GM12878 (cell line): ENCODE measurements around the gene PHLDA3. TPM values are rescaled to one million over a fixed set of nuclear protein-coding genes. Genes with fewer than 3 reads are reported as not detected.

Experiments used
- ATAC-seq: fragments of 200-7000 bp; cut with Tn5 transposase; 3 replicates; pipeline ENCODE4 v1.9.1; 2020; ENCODE audit warnings: mild to moderate bottlenecking, moderate library complexity
- BruUV-seq: library from RNA; stranded (reverse); fragments of 400-500 nt; replicated peaks from 2 replicates; lab custom pipeline; 2021; lab: Mats Ljungman, UMichigan
- CTCF ChIA-PET: fragments of 300-600 bp; sonication (Branson Sonifier 250); formaldehyde crosslinking; extraction: SDS; loops from one replicate; lab custom pipeline; 2021; ENCODE audit warnings: inconsistent platforms; lab: Yijun Ruan, JAX
- POLR2A ChIA-PET: fragments of 350-600 bp; formaldehyde crosslinking; extraction: SDS; loops from one replicate; lab custom pipeline; 2021; ENCODE audit warnings: inconsistent platforms; lab: Charles Lee
- RAD21 ChIA-PET: fragments of 300-600 bp; sonication (Branson Sonifier 250); formaldehyde crosslinking; loops from one replicate; lab custom pipeline; 2023; ENCODE audit warnings: antibody characterized with exemption; ENCODE audit not compliant: unreplicated experiment; lab: Charles Lee
- SMC1A ChIA-PET: fragments of 300-600 bp; sonication (Branson Sonifier 250); formaldehyde crosslinking; loops from one replicate; lab custom pipeline; 2023; ENCODE audit not compliant: unreplicated experiment, uncharacterized antibody; lab: Charles Lee
- DNase-seq: peaks from one replicate; pipeline ENCODE4 v3.0.0-alpha.2; 2011; ENCODE audit warnings: low read depth, low spot score
- FAIRE-seq: peaks from 3 replicates; lab custom pipeline; 2011; peaks lifted over from hg19 to GRCh38; lab: Jason Lieb, UNC
- H2AFZ ChIP-seq: 2 replicates; pipeline ENCODE4 v1.6.0; 2011; ENCODE audit warnings: low read depth, low read length, control low read depth; ENCODE audit not compliant: control insufficient read depth
- H3K27ac ChIP-seq: 2 replicates; pipeline ENCODE4 v1.5.1; 2011; ENCODE audit warnings: control low read depth; ENCODE audit not compliant: control insufficient read depth, insufficient read depth
- H3K27me3 ChIP-seq, 2 experiments: replicated peaks in 1 of 2; 2 replicates each; pipeline versions ENCODE4 v1.6.0 to v1.6.1; 2011; ENCODE audit warnings: low read length in 1 of 2; ENCODE audit not compliant: control insufficient read depth in 2 of 2, insufficient read depth in 2 of 2
- H3K36me3 ChIP-seq, 2 experiments: 2 replicates each; pipeline ENCODE4 v1.5.1; 2011; ENCODE audit warnings: low read length in 1 of 2; ENCODE audit not compliant: control insufficient read depth in 2 of 2, insufficient read depth in 2 of 2
- H3K4me1 ChIP-seq: 2 replicates; pipeline ENCODE4 v1.6.1; 2011; ENCODE audit warnings: mild to moderate bottlenecking, low read length, moderate library complexity, mixed read lengths; ENCODE audit not compliant: control insufficient read depth, insufficient read depth
- H3K4me2 ChIP-seq: 2 replicates; pipeline ENCODE4 v1.6.0; 2011; ENCODE audit warnings: control low read depth; ENCODE audit not compliant: control insufficient read depth, insufficient read depth
- H3K4me3 ChIP-seq: fragments of 200-600 bp; sonication (generic); 2 replicates; pipeline ENCODE4 v1.5.1; 2016
- H3K79me2 ChIP-seq: 2 replicates; pipeline ENCODE4 v1.6.0; 2011; ENCODE audit warnings: low read length; ENCODE audit not compliant: control insufficient read depth, insufficient read depth
- H3K9ac ChIP-seq: 2 replicates; pipeline ENCODE4 v1.8.0; 2011; ENCODE audit warnings: low read length, control low read depth, mixed read lengths; ENCODE audit not compliant: control insufficient read depth, insufficient read depth
- H3K9me3 ChIP-seq: replicated peaks from 3 replicates; pipeline ENCODE4 v1.5.1; 2011; ENCODE audit warnings: mild to moderate bottlenecking, low read length; ENCODE audit not compliant: control insufficient read depth, insufficient read depth
- H4K20me1 ChIP-seq: 2 replicates; pipeline ENCODE4 v1.6.0; 2011; ENCODE audit not compliant: control insufficient read depth, insufficient read depth
- ATF7 ChIP-seq: fragments of 450-650 bp; IDR thresholded peaks from 2 replicates; pipeline ENCODE4 v1.6.1; 2016; ENCODE audit warnings: low read depth, mild to moderate bottlenecking
- BHLHE40 ChIP-seq, 2 experiments: fragments of 450-650 bp in 1 of 2; IDR thresholded peaks; 2 replicates each; pipeline ENCODE4 v1.6.1; 2011 to 2017; ENCODE audit warnings: low read depth in 2 of 2, borderline replicate concordance in 1 of 2, improper control_type of control experiment in 1 of 2, low read length in 1 of 2, mild to moderate bottlenecking in 1 of 2
- CBX5 ChIP-seq: sonication (generic); IDR thresholded peaks from 2 replicates; pipeline ENCODE4 v1.6.1; 2016; ENCODE audit warnings: low read depth, moderate library complexity, mild to moderate bottlenecking, inconsistent platforms
- CEBPB ChIP-seq, 2 experiments: fragments of 150-350 bp in 1 of 2; IDR thresholded peaks; 2 replicates each; pipeline ENCODE4 v1.6.1; 2012 to 2014; ENCODE audit warnings: low read depth in 2 of 2, low read length in 2 of 2, borderline replicate concordance in 1 of 2, inconsistent platforms in 1 of 2
- FOXM1 ChIP-seq: IDR thresholded peaks from 2 replicates; pipeline ENCODE4 v1.6.1; 2012; ENCODE audit warnings: low read depth, mild to moderate bottlenecking, inconsistent platforms, low read length, moderate library complexity
- MLLT1 ChIP-seq: fragments of 450-650 bp; IDR thresholded peaks from 2 replicates; pipeline ENCODE4 v1.6.1; 2016; ENCODE audit warnings: mild to moderate bottlenecking
- SMC3 ChIP-seq: IDR thresholded peaks from 2 replicates; pipeline ENCODE4 v1.6.1; 2011; ENCODE audit warnings: low read length, improper control_type of control experiment, borderline replicate concordance
- TARDBP ChIP-seq: IDR thresholded peaks from 2 replicates; pipeline ENCODE4 v1.6.1; 2016; ENCODE audit warnings: borderline replicate concordance
- YY1 ChIP-seq: IDR thresholded peaks from 2 replicates; pipeline ENCODE4 v1.6.1; 2011; ENCODE audit warnings: low read depth, mild to moderate bottlenecking, low read length
- WGBS: methylation state at CpG from one replicate; pipeline ENCODE4 v1.1.6; 2016; ENCODE audit warnings: low lambda C conversion rate; ENCODE audit not compliant: insufficient replicate concordance, insufficient coverage; ENCODE audit errors: missing lambda C conversion rate; 5-methylcytosine and 5-hydroxymethylcytosine counted together
- in situ Hi-C: fragments of 300-500 bp; cut with MboI; formaldehyde crosslinking; loops from 9 replicates; pipeline ENCODE4 v1.14.3; 2018; ENCODE audit warnings: mixed read lengths
- intact Hi-C: fragments of 100-400 bp; cut with micrococcal nuclease; formaldehyde crosslinking; loops from one replicate; pipeline ENCODE4 v1.14.2; 2022; ENCODE audit not compliant: unreplicated experiment
- polyA plus RNA-seq, 11 experiments: library from polyadenylated mRNA; depleted of rRNA in 4 of 11; unstranded in 6 of 11; stranded (reverse) in 5 of 11; fragments of >200 nt; fragmentation: Nextera tagmentation in 4 of 11; fragmentation: Illumina TruSeq in 1 of 11; extraction: Ambion mirVana in 4 of 11; extraction: Trizol in 1 of 11; gene quantifications; 1 replicate in 1 of 11; 2 replicates in 10 of 11; pipeline versions ENCODE4 v1.2.1 to v1.2.3, GENCODE V29; 2011 to 2016; ENCODE audit warnings: inconsistent platforms in 2 of 11, missing spikeins in 2 of 11, low read depth in 1 of 11
- total RNA-seq, 4 experiments: library from RNA; depleted of rRNA in 3 of 4; stranded (reverse); fragments of >200 nt in 3 of 4; fragmentation: Illumina TruSeq in 1 of 4; extraction: Trizol in 1 of 4; gene quantifications; 2 replicates each; pipeline versions ENCODE4 v1.2.1 to v1.2.3, GENCODE V29; 2013 to 2021
- TF ChIP-seq, protein P1 (sequence below): fragments of 450-650 bp; IDR thresholded peaks from 2 replicates; pipeline ENCODE4 v1.6.1; 2017; ENCODE audit warnings: low read depth, mild to moderate bottlenecking, moderate library complexity

The PHLDA3 gene
- total and polyA plus RNA-seq, 10 of the 15 experiments (the other 5 are each of a cell fraction or from before 2014, with no cell fraction given) = 0.60 to 57.4 (median 21.8) TPM

DNA sequence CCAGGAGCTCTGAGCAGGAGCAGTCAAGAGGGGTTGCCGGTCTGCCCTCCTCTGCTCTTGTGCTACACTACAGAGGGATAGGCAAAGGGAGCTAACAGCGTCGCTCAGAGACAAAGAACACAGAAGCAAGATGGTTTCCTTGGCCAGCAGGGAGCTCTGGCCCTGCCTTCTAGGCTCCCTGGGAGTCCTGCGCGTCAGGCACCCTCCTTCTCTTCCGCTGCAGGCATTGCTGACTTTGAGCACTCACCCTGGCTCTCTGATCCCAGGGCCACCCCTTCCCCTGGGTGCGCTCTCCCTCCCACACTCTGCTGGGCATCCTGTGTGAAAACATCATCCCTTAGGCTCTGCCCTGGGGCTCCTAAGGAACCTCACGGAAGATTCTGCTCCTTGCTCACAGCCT, 47.9 kb downstream of the PHLDA3 start:
- Histone ChIP-seq H4K20me1 (no peaks in the 10 kb centered on the region), H3K36me3 (no peaks in the 10 kb centered on the region), H3K4me1 (peaks cover 9% of the 10 kb centered on the region), H3K27me3 (no peaks in the 10 kb centered on the region; a peak in 2 of 4 replicates), H3K27ac (no peak overlapping the region), H3K79me2 (no peaks in the 10 kb centered on the region), H3K4me3 (no peak overlapping the region), H3K9me3 (no peaks in the 10 kb centered on the region; the same call in 2 of the 3 replicates), H3K4me2 (no peak overlapping the region), H3K9ac (no peak overlapping the region), H2AFZ (no peak overlapping the region)
- in situ Hi-C loops = no loop called here
- SMC1A ChIA-PET = interaction anchor here (1.0 to 3.0 kb wide), 6 partner anchors 10 to 35 kb away, joined by 3 to 16 read pairs (median 6); no protein-coding TSS in a partner anchor
- FAIRE-seq (no peak), DNase-seq (no peak), ATAC-seq (no peak; the same call in 2 of the 3 replicates)
- TF ChIP-seq, protein P1, sequence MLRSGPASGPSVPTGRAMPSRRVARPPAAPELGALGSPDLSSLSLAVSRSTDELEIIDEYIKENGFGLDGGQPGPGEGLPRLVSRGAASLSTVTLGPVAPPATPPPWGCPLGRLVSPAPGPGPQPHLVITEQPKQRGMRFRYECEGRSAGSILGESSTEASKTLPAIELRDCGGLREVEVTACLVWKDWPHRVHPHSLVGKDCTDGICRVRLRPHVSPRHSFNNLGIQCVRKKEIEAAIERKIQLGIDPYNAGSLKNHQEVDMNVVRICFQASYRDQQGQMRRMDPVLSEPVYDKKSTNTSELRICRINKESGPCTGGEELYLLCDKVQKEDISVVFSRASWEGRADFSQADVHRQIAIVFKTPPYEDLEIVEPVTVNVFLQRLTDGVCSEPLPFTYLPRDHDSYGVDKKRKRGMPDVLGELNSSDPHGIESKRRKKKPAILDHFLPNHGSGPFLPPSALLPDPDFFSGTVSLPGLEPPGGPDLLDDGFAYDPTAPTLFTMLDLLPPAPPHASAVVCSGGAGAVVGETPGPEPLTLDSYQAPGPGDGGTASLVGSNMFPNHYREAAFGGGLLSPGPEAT = no peak
- TF ChIP-seq CEBPB (IDR thresholded peaks at IDR 0.05; ENCODE audit: borderline replicate concordance in 1 of 2, low read depth in 2 of 2, low read length in 2 of 2) (no peak), FOXM1 (no peak), CBX5 (no peak), TARDBP (no peak), YY1 (no peak), BHLHE40 (IDR thresholded peaks at IDR 0.05; ENCODE audit: borderline replicate concordance in 1 of 2, low read depth in 2 of 2, low read length in 1 of 2) (no peak), SMC3 (no peak), MLLT1 (no peak), ATF7 (no peak)
- CTCF ChIA-PET = interaction anchor here (0.6 to 5.0 kb wide), 10 partner anchors 10 to 1107 kb away, joined by 3 to 25 read pairs (median 6); no protein-coding TSS in a partner anchor
- no TSS peak for BruUV-seq
- POLR2A ChIA-PET = interaction anchor here (0.5 to 1.3 kb wide), 3 partner anchors 17 to 36 kb away, joined by 3 to 4 read pairs (median 3); no protein-coding TSS in a partner anchor
- RAD21 ChIA-PET = interaction anchor here (2.5 to 3.0 kb wide), 3 partner anchors 15 to 35 kb away, joined by 7 to 17 read pairs (median 10); no protein-coding TSS in a partner anchor
- intact Hi-C loops = no loop called here
- WGBS = 44% methylated on average over 8 of the region's 8 CpGs
